Prostate gland (tissue), 2 donors: ENCODE data around the gene CKAP2L.

Experiments
- POLR2A ChIP-seq: fragments of 450-650 bp; IDR thresholded peaks from one replicate; pipeline ENCODE4 v1.6.1; 2016; ENCODE audit warnings: antibody characterized with exemption, mild to moderate bottlenecking
- POLR2AphosphoS5 ChIP-seq: sonication (generic); formaldehyde crosslinking; IDR thresholded peaks from one replicate; pipeline ENCODE4 v1.6.1; 2017; ENCODE audit warnings: antibody characterized with exemption
- TF ChIP-seq, protein P1 (sequence below), 4 experiments: fragments of 200-600 bp in 2 of 4; fragments of 450-650 bp in 2 of 4; sonication (generic) in 2 of 4; IDR thresholded peaks; 1 replicate in 3 of 4; 2 replicates in 1 of 4; pipeline ENCODE4 v1.5.1; 2016 to 2019; ENCODE audit warnings: antibody characterized with exemption in 4 of 4, mild to moderate bottlenecking in 2 of 4, moderate library complexity in 2 of 4

DNA sequence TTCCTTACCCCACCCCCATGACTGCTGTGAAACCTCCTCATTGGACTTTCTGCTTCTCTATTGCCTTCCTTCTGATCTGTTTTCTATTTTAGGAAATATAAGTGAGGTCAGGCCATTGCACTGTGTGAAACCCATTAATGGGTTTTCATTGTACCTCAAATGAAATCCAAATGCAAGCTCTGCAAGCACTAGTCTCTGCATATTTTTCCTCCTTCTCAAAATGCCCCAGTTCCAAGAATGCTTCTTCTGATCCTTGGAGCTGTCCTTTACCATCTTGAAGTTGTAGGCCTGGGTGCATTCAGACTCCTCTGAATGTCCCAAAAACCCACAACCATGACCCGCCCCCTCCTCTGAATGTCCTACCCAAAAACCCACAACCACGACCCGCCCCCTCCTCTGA lies 11.7 kb upstream of the CKAP2L start:
- TF ChIP-seq, protein P1, sequence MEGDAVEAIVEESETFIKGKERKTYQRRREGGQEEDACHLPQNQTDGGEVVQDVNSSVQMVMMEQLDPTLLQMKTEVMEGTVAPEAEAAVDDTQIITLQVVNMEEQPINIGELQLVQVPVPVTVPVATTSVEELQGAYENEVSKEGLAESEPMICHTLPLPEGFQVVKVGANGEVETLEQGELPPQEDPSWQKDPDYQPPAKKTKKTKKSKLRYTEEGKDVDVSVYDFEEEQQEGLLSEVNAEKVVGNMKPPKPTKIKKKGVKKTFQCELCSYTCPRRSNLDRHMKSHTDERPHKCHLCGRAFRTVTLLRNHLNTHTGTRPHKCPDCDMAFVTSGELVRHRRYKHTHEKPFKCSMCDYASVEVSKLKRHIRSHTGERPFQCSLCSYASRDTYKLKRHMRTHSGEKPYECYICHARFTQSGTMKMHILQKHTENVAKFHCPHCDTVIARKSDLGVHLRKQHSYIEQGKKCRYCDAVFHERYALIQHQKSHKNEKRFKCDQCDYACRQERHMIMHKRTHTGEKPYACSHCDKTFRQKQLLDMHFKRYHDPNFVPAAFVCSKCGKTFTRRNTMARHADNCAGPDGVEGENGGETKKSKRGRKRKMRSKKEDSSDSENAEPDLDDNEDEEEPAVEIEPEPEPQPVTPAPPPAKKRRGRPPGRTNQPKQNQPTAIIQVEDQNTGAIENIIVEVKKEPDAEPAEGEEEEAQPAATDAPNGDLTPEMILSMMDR (IDR thresholded peaks at IDR 0.05) = no peak
- TF ChIP-seq POLR2A (no peak), POLR2AphosphoS5 (no peak)
